T-helper 9 cell (primary cell): ENCODE results near the gene CNIH2.
"Not testable (repeated sequence)": the region's sequence is repeated elsewhere in the genome, so short reads cannot be mapped to it uniquely, and the experiment has no call there.

Source experiments
- DNase-seq: peaks from one replicate; pipeline ENCODE4 v3.0.0-alpha.2; 2020

Gene CNIH2

DNA sequence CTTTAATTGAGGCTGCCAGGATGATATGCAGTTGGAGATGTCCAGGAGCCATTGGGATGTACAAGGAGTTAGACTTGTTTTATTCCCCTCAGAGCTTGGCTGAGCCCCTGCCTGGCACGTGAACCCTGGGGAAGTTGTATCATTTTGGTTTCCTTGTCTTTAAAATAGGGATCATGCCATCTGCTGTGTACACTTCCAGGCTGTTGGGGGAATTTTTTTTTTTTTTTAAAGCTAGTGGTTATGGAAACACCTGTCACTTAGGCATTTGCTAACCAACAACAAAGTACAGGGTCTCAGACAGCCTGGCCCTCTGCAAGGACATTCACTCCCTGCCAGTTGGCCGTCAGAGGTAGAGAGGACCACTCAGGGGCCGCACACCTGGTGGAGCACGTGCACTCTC is 18.0 kb upstream of the CNIH2 start:
- no peak for DNase-seq

DNA sequence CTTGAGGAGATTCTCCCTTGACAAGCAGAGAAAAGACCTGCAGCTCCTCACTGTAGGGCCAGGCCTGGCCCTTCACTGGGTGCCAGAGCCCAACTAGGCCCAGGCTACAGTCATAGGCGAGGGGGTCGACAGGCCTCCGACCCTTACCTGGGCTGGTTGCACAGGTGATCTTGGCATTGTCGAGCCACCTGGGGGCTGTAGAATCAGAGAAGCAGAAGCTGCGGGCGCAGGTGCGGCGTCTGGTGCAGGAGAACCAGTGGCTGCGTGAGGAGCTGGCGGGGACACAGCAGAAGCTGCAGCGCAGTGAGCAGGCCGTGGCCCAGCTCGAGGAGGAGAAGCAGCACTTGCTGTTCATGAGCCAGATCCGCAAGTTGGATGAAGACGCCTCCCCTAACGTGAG is 16.4 kb upstream of the CNIH2 start:
- DNase-seq = no peak

DNA sequence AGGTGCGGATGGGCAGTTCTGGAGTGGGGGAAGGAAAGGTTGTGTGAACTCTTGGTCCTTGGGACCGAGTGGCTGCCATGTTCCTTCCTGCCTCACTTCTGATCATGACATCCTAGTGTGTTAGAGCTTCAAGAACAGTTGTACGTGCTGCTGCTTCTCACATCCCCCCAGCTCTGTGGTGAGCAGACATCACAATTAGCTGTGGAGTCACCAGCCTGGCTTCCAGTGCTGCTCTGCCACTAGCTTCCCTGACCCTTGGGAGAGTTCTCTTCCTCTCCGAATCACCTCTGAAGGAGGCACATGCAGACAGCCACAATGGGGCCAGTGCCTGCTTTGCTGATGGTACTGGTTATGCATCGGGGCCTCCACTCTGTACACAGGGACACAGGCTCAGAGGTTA is 15.8 kb upstream of the CNIH2 start:
- no peak for DNase-seq

DNA sequence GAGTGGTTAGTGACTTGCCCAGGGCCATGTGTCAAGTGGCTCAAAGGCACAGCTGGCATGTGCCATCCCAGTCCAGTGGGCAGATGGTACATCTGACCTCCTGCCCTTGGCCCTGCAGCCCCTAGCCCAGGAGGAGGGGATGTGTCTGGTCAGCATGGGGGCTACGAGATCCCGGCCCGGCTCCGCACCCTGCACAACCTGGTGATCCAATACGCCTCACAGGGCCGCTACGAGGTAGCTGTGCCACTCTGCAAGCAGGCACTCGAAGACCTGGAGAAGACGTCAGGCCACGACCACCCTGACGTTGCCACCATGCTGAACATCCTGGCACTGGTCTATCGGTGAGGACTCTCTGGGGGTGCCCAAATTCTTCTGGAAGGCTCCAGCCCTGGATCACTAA is 15.3 kb upstream of the CNIH2 start:
- no peak for DNase-seq

DNA sequence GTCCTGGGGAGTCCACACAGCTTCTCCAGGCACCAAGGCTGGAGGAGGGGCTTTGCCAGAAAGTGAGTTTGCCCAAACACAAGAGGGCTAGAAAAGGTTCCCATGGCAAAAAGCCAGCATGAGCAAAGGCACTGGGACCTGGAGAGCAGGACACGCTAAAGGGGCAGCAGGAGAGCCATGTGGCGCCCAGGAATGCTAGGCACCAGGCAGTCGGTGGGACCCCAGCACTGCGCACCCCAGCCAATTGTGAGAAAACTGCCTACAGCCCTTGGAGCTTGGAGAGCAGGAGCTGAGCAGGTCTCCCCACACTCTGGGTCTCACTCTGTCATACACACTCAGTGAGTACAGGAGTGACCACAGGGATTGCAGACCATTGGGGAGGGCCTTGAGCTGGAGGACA is 14.7 kb upstream of the CNIH2 start:
- DNase-seq = no peak

DNA sequence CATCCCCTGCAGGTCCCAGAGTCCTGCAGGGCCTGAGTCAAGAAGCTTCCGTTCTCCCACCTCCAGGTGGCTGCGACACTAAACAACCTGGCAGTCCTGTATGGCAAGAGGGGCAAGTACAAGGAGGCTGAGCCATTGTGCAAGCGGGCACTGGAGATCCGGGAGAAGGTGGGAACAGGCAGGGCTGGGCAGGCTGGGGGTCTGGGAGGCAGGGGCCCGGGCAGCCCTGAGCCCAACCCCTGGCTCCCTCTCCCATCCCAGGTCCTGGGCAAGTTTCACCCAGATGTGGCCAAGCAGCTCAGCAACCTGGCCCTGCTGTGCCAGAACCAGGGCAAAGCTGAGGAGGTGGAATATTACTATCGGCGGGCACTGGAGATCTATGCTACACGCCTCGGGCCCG is 14.2 kb upstream of the CNIH2 start:
- DNase-seq = no peak

DNA sequence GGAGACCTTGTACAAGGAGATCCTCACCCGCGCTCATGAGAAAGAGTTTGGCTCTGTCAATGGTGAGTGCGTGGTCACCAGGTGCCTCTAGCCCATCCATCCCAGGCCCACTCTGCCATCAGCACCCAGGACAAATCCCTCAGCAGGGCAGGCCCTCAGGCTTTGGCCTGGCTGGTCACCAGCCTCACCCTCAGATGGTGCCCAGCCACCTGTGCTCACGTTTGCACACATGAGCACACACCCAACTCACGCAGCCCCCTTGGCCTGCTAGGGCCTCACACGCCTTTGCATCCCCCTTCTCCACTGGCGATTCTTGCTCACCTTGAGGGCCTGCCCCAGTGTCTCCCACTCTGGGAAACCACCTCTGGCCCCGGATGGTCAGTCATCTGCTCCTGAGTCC is 13.6 kb upstream of the CNIH2 start:
- no peak for DNase-seq

DNA sequence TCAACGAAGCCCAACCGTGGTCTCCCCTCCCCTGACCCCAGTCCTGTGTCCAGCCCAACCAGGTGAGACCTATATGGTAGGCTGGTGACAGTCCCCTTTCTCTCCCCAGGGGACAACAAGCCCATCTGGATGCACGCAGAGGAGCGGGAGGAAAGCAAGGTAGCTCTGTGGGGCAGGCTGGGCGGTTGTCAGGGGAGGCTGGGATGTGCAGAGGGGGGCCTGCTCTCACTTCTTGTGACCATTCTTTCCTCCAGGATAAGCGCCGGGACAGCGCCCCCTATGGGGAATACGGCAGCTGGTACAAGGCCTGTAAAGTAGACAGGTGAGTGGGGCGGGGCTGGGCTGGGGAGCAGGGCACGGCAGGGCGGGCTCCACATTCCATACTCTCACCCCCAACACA is 13.1 kb upstream of the CNIH2 start:
- DNase-seq = peak; percentile 32

DNA sequence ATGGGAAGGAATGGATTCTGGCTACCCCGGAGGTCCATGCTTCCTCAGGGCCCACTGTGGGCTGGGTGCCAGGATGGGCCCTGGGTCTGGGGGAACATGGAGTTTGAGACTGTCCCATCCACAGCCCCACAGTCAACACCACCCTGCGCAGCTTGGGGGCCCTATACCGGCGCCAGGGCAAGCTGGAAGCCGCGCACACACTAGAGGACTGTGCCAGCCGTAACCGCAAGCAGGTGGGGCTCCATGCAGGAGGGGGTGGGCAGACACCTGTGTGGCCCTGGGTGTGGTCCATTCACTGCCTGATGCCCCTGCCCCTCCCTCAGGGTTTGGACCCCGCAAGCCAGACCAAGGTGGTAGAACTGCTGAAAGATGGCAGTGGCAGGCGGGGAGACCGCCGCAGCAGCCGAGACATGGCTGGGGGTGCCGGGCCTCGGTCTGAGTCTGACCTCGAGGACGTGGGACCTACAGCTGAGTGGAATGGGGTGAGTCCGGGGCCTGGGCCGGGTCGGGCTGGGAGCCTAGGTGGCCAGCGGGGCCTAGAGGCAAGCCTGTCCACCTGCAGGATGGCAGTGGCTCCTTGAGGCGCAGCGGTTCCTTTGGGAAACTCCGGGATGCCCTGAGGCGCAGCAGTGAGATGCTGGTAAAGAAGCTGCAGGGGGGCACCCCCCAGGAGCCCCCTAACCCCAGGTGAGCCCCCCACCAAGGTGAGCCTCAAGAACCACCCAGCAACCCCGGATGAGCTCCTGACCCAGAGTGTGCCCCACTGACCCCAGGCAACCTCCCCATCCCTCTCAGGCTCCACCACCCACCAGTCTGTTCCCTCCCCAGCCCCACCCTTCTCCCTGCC is 12.2 kb upstream of the CNIH2 start:
- DNase-seq = no peak

DNA sequence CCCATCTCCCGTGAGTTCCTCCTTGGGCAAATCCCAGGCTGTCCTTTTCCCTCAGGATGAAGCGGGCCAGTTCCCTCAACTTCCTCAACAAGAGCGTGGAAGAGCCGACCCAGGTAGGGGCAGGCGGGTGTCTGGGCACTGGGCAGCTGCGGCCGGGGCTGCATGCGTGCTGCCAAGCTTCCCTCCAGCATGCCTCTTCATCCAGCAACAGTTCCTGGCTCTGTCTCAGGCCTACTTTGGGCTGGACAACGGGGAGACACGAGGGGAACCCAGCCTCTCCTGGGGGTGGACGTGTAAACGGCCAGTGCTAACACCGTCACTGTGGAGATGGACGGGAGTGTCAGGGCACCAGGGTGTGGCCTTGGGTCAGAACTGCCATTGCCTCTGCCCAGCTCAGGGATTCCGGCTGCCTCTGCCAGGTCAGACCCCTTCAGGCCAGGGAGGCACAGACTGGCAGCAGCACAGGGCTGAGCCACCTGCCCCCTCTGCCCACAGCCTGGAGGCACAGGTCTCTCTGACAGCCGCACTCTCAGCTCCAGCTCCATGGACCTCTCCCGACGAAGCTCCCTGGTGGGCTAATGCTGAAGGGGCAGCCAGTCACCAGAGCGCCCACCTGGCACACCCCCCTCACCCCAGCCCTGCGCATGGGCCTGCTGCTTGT is 11.5 kb upstream of the CNIH2 start:
- no peak for DNase-seq

DNA sequence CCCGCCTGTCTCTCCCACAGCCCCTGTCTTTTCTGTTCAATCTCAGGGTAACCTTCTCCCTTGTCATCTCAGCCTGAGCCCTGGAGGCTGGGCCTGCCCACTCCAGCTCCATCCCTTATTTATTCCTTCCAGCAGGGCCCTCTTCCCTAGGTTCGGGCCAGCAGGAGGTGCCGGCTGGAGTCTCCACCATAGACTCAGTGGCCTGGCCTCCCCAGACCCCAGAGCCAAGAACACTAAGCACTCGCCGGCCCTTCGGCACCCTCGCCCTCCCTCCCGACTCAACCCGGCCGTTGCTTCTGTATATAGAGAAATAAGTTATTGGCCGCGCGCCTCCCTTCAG is 11.0 kb upstream of the CNIH2 start:
- no peak for DNase-seq

DNA sequence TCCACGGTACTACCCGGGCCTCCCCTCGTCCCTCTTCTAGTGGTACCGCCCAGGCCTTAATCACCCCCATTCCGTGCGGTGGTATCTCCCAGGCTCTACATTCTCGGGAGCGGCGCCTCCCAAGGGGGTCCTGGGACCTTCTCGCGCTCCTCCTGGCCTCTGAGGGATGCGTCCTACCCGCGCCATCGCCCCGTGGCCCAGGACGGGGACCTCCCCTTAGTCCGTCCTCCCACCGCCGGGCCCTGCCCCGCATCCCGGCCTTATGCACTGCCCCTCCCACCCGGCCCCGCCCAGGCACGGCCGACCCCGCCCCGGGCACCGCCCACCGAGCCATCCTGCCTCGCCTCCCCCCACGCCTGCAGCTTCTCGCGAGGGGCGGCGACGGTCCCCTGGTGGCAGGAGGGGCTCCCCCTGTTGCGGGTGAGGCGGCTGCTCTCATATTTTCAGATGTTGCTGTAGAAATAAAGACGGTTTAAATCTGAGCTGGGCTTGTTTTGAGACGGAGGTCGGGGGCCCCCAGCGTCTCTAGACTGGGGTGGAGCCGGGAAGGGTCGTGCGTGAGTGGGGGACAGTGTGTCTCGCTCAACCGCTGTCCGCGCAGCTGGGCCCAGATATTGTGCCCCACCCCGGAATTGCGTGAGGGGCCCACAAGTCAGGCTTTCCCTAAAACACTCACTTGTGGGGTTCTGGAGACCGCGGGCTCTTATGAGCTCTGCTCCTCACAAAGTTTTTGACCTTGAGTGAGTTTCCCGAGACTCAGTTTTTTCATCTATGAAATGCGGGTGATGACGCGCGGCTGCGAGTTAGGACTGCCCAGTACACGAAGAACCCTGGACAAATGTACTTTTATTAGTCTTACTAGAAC is 10.4 kb upstream of the CNIH2 start:
- peak; percentile 86 for DNase-seq

DNA sequence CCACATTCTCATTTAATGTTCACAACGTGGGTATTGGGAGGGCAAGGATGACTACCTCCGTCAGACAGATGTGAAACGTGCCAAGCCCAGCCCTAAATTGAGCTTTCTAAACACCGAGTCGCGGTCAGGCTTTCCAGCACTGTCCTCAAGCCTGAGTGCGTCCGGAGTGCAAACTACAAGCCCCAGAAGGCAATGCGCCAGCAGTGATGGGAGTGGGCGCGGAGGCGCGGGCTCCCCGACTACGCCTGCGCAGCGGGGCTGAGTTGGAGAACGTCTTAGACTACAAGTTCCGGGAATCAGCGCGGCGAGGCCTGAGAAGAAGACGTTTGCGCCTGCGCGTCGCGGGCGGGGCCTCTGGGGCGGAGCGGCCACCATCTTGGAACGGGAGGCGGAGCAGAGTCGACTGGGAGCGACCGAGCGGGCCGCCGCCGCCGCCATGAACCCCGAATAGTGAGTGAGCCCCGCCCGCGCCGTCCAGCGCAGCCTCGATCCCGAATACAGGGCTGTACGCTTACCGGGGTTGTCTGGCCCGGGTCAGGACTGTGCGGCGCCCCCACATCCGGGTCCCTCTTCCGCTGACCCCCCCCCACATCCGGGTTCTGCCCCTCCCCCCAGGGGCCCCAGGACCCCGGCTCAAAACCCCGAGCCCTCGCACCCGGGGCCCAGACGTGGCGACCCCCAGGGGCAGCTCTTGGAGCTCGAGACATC is 9.6 kb upstream of the CNIH2 start, which contains the start of gene RAB1B:
Gene RAB1B (plus strand): TSS at position 396 of the 708 bp plus-strand sequence. CDS start 41 bp downstream, at position 437.
- DNase-seq = peak; percentile 99

DNA sequence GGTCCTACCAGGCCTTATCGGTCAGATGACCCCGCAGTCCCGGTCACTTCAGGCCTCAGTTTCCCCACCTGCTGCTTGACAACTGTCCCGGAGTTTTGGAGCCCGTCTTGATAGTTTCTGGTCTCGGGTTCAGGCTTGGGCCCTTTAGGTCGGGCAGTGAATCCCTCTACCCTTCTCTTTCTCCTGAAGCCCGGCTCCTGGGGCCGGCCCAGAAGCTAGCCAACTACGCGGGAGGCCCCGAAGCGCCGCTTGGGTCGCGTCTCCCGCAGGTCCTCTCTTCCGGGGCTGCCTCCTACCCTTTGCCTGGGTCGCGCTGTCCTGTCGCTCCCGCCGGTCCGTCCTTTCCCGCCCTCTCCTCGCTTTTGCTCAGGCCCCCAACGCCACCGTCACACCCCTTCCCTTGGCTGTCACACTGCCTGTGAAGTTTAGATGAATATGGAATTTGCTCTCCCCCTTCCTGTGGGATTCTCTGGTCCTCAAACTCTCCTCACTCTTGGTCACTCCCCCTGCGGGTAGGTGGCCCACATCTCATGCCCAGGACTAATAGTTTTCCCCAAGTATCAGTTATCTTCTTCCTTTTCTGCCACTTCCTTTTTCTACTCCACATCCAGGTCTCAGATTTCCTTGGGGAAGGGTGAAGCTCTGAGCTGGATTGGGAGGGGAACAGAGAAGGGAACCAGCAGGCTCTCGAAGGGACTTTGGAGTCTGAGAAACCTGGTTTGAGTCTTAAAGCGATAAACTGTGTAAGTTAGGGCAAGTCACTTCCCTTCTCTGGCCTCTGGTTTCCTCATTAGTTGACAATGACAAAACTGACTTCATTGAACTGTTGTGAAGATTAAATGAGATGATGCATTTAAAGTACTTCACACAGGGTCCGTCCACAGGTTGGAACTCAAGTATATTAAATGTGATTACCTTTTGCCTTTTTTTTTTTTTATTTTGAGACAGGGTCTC is 8.7 kb upstream of the CNIH2 start:
- DNase-seq = no peak

DNA sequence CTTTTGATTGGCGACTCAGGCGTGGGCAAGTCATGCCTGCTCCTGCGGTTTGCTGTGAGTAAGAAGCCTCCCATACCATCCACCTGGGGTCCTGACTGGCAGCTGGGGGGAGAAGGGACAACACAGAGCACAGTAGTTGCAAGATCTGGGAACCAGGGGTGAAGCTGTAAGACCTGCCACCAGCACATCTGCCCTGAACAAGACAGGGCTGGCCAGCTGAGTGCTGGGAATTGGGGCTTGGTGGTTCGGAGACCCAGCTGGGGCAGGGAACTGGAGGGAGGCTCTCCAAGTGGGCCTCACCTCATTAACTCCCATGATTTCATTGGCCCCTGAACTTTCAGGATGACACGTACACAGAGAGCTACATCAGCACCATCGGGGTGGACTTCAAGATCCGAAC is 6.2 kb upstream of the CNIH2 start:
- no peak for DNase-seq

DNA sequence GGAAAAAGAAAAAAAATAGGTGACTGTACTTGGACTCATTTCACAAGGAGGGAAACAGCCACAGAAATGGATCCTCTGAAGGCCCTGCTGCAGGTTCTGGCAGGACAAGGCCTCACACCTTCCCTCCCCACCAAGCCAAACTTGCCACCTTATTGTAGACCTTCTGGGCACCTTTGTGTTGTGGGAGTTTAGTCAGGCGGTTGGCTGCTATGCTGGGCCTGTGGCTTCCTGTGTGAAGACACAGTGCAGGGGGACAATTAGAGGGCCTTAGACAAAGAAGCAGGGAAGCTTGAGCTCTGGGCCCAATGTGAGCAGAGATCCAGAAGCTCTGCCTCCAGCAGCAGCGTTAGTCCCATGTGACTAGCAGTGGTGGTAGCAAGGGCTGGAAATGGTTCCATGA is 5.4 kb upstream of the CNIH2 start:
- no peak for DNase-seq

DNA sequence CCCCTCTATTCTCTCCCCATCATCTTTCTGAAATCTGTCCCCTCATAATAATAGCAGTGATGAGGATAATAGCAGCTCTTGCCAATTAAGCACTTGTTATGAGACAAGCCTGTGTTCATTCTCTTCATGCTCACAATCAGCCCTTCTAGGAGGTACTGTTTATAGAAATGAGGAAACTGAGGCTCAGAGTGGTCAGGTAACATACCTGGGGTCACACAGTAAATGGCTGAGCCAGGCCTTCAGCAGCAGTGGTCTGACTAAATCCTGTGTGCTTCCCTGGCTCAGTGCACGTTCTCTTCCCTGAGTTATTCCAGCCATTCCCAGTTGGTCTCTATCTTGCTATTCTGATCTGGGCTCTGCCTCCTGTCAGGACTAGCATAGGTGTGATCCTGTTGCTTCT is 3.8 kb upstream of the CNIH2 start:
- no peak for DNase-seq

DNA sequence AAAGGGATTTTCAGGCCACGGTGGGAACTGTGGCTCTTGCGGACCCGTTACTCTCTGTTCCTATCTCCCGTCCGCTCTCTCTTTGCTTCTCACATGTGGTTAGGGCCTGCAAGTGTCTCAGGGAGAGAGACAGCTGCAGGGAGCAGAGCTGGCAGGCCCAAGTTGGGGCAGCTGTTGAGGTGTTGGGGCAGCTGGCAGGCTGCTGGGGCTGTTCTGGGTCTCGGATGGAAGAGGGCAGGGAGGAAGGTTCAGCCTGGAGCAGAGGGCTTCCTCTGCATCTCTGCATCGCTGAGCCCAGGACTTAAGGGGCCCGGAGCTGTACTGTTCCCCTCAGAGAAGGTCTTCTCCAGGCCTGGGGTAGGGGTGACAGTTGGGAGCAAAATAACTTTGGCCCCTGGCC is 2.6 kb upstream of the CNIH2 start:
- DNase-seq = no peak

DNA sequence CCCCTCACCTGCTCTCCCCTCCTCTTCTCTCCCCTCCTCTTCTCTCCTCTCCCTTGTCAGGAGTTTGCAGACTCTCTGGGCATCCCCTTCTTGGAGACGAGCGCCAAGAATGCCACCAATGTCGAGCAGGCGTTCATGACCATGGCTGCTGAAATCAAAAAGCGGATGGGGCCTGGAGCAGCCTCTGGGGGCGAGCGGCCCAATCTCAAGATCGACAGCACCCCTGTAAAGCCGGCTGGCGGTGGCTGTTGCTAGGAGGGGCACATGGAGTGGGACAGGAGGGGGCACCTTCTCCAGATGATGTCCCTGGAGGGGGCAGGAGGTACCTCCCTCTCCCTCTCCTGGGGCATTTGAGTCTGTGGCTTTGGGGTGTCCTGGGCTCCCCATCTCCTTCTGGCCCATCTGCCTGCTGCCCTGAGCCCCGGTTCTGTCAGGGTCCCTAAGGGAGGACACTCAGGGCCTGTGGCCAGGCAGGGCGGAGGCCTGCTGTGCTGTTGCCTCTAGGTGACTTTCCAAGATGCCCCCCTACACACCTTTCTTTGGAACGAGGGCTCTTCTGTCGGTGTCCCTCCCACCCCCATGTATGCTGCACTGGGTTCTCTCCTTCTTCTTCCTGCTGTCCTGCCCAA is 1.9 kb upstream of the CNIH2 start:
- no peak for DNase-seq

DNA sequence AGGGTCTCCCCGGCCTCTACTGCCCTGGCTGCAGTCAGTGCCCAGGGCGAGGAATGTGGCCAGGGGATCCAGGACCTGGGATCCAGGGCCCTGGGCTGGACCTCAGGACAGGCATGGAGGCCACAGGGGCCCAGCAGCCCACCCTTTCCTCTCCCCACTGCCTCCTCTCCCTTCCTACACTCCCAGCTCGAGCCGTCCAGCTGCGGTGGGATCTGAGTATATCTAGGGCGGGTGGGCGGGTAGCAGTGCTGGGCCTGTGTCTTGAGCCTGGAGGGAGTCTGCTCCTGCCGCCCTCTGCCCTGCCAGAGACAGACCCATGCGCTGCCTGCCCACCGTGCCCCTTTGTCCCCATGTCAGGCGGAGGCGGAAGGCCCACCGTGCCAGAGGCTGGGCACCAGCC is 1.4 kb upstream of the CNIH2 start:
- DNase-seq = not testable (repeated sequence)

DNA sequence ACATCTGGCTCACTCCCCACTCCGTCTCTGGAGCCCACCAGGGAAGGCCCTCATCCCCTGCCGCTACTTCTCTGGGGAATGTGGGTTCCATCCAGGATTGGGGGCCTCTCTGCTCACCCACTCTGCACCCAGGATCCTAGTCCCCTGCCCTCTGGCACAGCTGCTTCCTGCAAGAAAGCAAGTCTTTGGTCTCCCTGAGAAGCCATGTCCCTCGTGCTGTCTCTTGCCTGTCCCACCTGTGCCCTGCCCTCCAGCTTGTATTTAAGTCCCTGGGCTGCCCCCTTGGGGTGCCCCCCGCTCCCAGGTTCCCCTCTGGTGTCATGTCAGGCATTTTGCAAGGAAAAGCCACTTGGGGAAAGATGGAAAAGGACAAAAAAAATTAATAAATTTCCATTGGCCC is 911 bp upstream of the CNIH2 start:
- DNase-seq = not testable (repeated sequence)
